Activated CD4-positive, alpha-beta T cell treated with anti-CD3 and anti-CD28 coated beads, Interleukin-2, amount 50 U/mL, for 24 hours (primary cell): ENCODE data around the gene MRPL36.
"Not testable (repeated sequence)": the region's sequence is repeated elsewhere in the genome, so short reads cannot be mapped to it uniquely, and the experiment has no call there.

Experiments
- DNase-seq, 2 donors: peaks; one replicate each; pipeline ENCODE4 v3.0.0-alpha.2; 2020; ENCODE audit warnings: low read depth in 1 of 2, low spot score in 1 of 2

MRPL36 gene

GRCh38 chr5:1797103-1797800, 2.4 kb downstream of the MRPL36 start:
- no peak for DNase-seq

GRCh38 chr5:1796371-1797102, 3.1 kb downstream of the MRPL36 start:
- no peak for DNase-seq

GRCh38 chr5:1795931-1796330, 3.7 kb downstream of the MRPL36 start:
- DNase-seq: no peak

GRCh38 chr5:1795506-1795905, 4.1 kb downstream of the MRPL36 start:
- no peak for DNase-seq

GRCh38 chr5:1794901-1795290, 4.7 kb downstream of the MRPL36 start:
- no peak for DNase-seq

GRCh38 chr5:1793966-1794900, 5.4 kb downstream of the MRPL36 start:
- DNase-seq: no peak

- peak in 1 of 2 donors; percentile 32 for DNase-seq
Observed at GRCh38 chr5:1793301-1793740, 6.3 kb downstream of the MRPL36 start.

GRCh38 chr5:1792842-1793266, 6.8 kb downstream of the MRPL36 start:
- DNase-seq: peak; percentile 54 to 74

GRCh38 chr5:1791176-1791575, 8.5 kb downstream of the MRPL36 start:
- no peak for DNase-seq

- no peak for DNase-seq
Observed at GRCh38 chr5:1789834-1790471, 9.7 kb downstream of the MRPL36 start.

- DNase-seq: not testable (repeated sequence)
Observed at GRCh38 chr5:1789438-1789833, 10.2 kb downstream of the MRPL36 start.

- no peak for DNase-seq
Observed at GRCh38 chr5:1788828-1789227, 10.8 kb downstream of the MRPL36 start.

GRCh38 chr5:1788200-1788599, 11.4 kb downstream of the MRPL36 start:
- no peak for DNase-seq

- DNase-seq: no peak
Observed at GRCh38 chr5:1787472-1788047, 12.1 kb downstream of the MRPL36 start.

- DNase-seq: no peak
Observed at GRCh38 chr5:1786621-1787471, 12.8 kb downstream of the MRPL36 start.

- no peak for DNase-seq
Observed at GRCh38 chr5:1785984-1786383, 13.7 kb downstream of the MRPL36 start.

- DNase-seq: no peak
Observed at GRCh38 chr5:1785062-1785461, 14.6 kb downstream of the MRPL36 start.

GRCh38 chr5:1784197-1785050, 15.2 kb downstream of the MRPL36 start:
- no peak for DNase-seq

- DNase-seq: no peak
Observed at GRCh38 chr5:1783216-1783554, 16.5 kb downstream of the MRPL36 start.
